MM.1S (cell line): Measurements from ENCODE around the gene CLDND2.

Source experiments
- DNase-seq: peaks from one replicate; pipeline ENCODE4 v3.0.0-alpha.2; 2015
- H2AFZ ChIP-seq: fragments of 300-600 bp; sonication (generic); 2 replicates; pipeline ENCODE4 v1.6.0; 2016; ENCODE audit warnings: antibody characterized with exemption, low read length
- H3F3A ChIP-seq: fragments of 300-600 bp; sonication (generic); 2 replicates; pipeline ENCODE4 v1.6.1; 2016; ENCODE audit warnings: mild to moderate bottlenecking, antibody characterized with exemption, low read length, moderate library complexity, mixed read lengths; ENCODE audit not compliant: insufficient read depth
- H3K27ac ChIP-seq: fragments of 300-600 bp; sonication (generic); 2 replicates; pipeline ENCODE4 v1.5.1; 2016; ENCODE audit warnings: mild to moderate bottlenecking, low read length
- H3K27me3 ChIP-seq: fragments of 300-600 bp; sonication (generic); replicated peaks from 2 replicates; pipeline ENCODE4 v1.6.0; 2016; ENCODE audit warnings: low read length; ENCODE audit not compliant: insufficient read depth
- H3K36me3 ChIP-seq: fragments of 300-600 bp; sonication (generic); replicated peaks from 2 replicates; pipeline ENCODE4 v1.6.1; 2016; ENCODE audit warnings: mild to moderate bottlenecking, low read length, mixed read lengths; ENCODE audit not compliant: insufficient read depth
- H3K4me1 ChIP-seq: fragments of 300-600 bp; sonication (generic); 2 replicates; pipeline ENCODE4 v1.6.1; 2016; ENCODE audit warnings: low read length, mixed read lengths
- H3K4me2 ChIP-seq: fragments of 300-600 bp; sonication (generic); 2 replicates; pipeline ENCODE4 v1.6.0; 2016; ENCODE audit warnings: low read depth, low read length
- H3K4me3 ChIP-seq: fragments of 300-600 bp; sonication (generic); 2 replicates; pipeline ENCODE4 v1.5.1; 2016; ENCODE audit warnings: low read length, mixed read lengths
- H3K79me2 ChIP-seq: fragments of 300-600 bp; sonication (generic); 2 replicates; pipeline ENCODE4 v1.6.1; 2016; ENCODE audit warnings: mixed run types, low read length, mixed read lengths
- H3K9ac ChIP-seq: fragments of 300-600 bp; sonication (generic); 2 replicates; pipeline ENCODE4 v1.6.1; 2016; ENCODE audit warnings: low read length, mixed read lengths
- H3K9me2 ChIP-seq: fragments of 300-600 bp; sonication (generic); replicated peaks from 2 replicates; pipeline ENCODE4 v1.6.1; 2016; ENCODE audit warnings: mild to moderate bottlenecking, low read length, mixed read lengths; ENCODE audit not compliant: insufficient read depth
- H3K9me3 ChIP-seq: fragments of 300-600 bp; sonication (generic); replicated peaks from 2 replicates; pipeline ENCODE4 v1.6.1; 2016; ENCODE audit warnings: mild to moderate bottlenecking, low read length, mixed read lengths; ENCODE audit not compliant: insufficient read depth
- H4K20me1 ChIP-seq: fragments of 300-600 bp; sonication (generic); 2 replicates; pipeline ENCODE4 v1.6.1; 2016; ENCODE audit warnings: mild to moderate bottlenecking, low read length, moderate library complexity, mixed read lengths; ENCODE audit not compliant: insufficient read depth
- CTCF ChIP-seq: fragments of 300-600 bp; sonication (generic); IDR thresholded peaks from 2 replicates; pipeline ENCODE4 v1.5.1; 2016; ENCODE audit warnings: antibody characterized with exemption, low read length, mixed read lengths
- EZH2 ChIP-seq: fragments of 300-600 bp; sonication (generic); optimal IDR thresholded peaks from 2 replicates; pipeline ENCODE3; 2017; ENCODE audit warnings: low read depth, mild to moderate bottlenecking, antibody characterized with exemption, low read length, mixed read lengths
- EZH2phosphoT487 ChIP-seq: fragments of 300-600 bp; sonication (generic); IDR thresholded peaks from 2 replicates; pipeline ENCODE4 v1.6.1; 2018; ENCODE audit warnings: antibody characterized with exemption, low read length

The CLDND2 gene

GRCh38 chr19:51347209-51347928 lies 21.4 kb downstream of the CLDND2 start:
- H3K27me3 ChIP-seq: no peaks in the 10 kb centered on the region
- no peaks in the 10 kb centered on the region for H3F3A ChIP-seq
- TF ChIP-seq EZH2phosphoT487 (no peak), CTCF (no peak), EZH2 (no peak)
- no peaks in the 10 kb centered on the region for H4K20me1 ChIP-seq
- H3K9ac ChIP-seq: no peak overlapping the region
- no peak overlapping the region for H3K4me2 ChIP-seq
- H3K4me1 ChIP-seq: no peaks in the 10 kb centered on the region
- no peak overlapping the region for H3K4me3 ChIP-seq
- H3K9me2 ChIP-seq: no peaks in the 10 kb centered on the region
- no peak overlapping the region for H2AFZ ChIP-seq
- DNase-seq: no peak
- no peaks in the 10 kb centered on the region for H3K36me3 ChIP-seq
- no peaks in the 10 kb centered on the region for H3K9me3 ChIP-seq
- no peak overlapping the region for H3K27ac ChIP-seq
- no peaks in the 10 kb centered on the region for H3K79me2 ChIP-seq

- H3K9ac ChIP-seq: no peak overlapping the region
- H4K20me1 ChIP-seq: no peaks in the 10 kb centered on the region
- no peaks in the 10 kb centered on the region for H3K4me1 ChIP-seq
- H3K9me3 ChIP-seq: no peaks in the 10 kb centered on the region
- no peak overlapping the region for H3K4me3 ChIP-seq
- H3K4me2 ChIP-seq: no peak overlapping the region
- DNase-seq: no peak
- TF ChIP-seq EZH2phosphoT487 (no peak), EZH2 (no peak), CTCF (no peak)
- H3K9me2 ChIP-seq: no peaks in the 10 kb centered on the region
- H3K27ac ChIP-seq: no peak overlapping the region
- no peaks in the 10 kb centered on the region for H3K36me3 ChIP-seq
- H3F3A ChIP-seq: no peaks in the 10 kb centered on the region
- no peaks in the 10 kb centered on the region for H3K27me3 ChIP-seq
- no peaks in the 10 kb centered on the region for H3K79me2 ChIP-seq
- no peak overlapping the region for H2AFZ ChIP-seq
Observed at GRCh38 chr19:51346742-51347141, 22.1 kb downstream of the CLDND2 start.

DNA sequence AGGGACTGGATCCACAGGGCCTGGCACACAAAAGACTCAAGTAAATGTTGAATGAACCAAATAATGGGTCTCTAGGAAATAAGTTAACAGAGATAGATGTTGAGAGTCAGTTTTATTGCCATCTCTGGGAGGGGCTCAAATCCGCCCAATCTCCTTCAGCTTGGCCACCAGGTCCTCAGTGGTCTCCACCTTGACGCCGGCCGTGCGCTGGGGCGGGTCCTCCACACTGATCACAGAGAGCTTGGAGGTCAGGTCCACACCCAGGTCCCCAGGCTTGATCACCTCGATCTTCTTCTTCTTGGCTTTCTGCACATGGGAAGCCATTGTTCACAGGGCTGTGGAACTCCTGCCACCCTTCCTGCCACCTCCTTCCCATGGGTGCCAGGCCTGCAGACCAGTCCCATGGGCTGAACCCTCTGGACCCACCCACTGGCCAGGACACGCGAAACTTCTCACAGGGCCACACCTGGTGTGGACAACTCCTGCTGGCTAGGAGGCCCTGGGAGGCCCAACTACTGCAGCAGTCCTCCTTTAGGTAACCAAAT lies 23.7 kb downstream of the CLDND2 start:
- Histone ChIP-seq H3K79me2 (no peaks in the 10 kb centered on the region), H3K4me2 (no peak overlapping the region), H3K27me3 (no peaks in the 10 kb centered on the region), H3K9me3 (no peaks in the 10 kb centered on the region), H4K20me1 (no peaks in the 10 kb centered on the region), H3K9me2 (no peaks in the 10 kb centered on the region), H3F3A (no peaks in the 10 kb centered on the region), H2AFZ (no peak overlapping the region), H3K36me3 (no peaks in the 10 kb centered on the region), H3K27ac (no peak overlapping the region), H3K4me1 (no peaks in the 10 kb centered on the region), H3K4me3 (no peak overlapping the region), H3K9ac (no peak overlapping the region)
- TF ChIP-seq EZH2: no peak
- no peak for TF ChIP-seq CTCF
- no peak for TF ChIP-seq EZH2phosphoT487
- no peak for DNase-seq
